ENCODE measurements around the gene PLA2G6.
A peak's percentile ranks its signal among the peaks of the same experiment; 100 is the strongest.

The PLA2G6 gene

GRCh38 chr22:38108561-38109319 lies 72.9 kb downstream of the PLA2G6 start:
- H3K27me3 ChIP-seq (ENCODE audit: control insufficient read depth, insufficient read depth, low read length), result no peaks in the 10 kb centered on the region
- no peak overlapping the region for H3K27ac ChIP-seq (ENCODE audit: low read length)
- H3K36me3 ChIP-seq (ENCODE audit: control insufficient read depth, low read depth, low read length), result no peaks in the 10 kb centered on the region
- no peak overlapping the region for H3K9ac ChIP-seq (ENCODE audit: low read length)
- H3K9me3 ChIP-seq (ENCODE audit: control insufficient read depth, low read depth, low read length), result no peaks in the 10 kb centered on the region
- no peaks in the 10 kb centered on the region for H3K4me1 ChIP-seq (ENCODE audit: control insufficient read depth, low read depth, low read length)
- H3K4me3 ChIP-seq (ENCODE audit: low read length), result no peak overlapping the region

- Histone ChIP-seq H3K9me3 (ENCODE audit: control insufficient read depth, low read depth, low read length) (no peaks in the 10 kb centered on the region), H3K27me3 (ENCODE audit: control insufficient read depth, insufficient read depth, low read length) (no peaks in the 10 kb centered on the region), H3K4me1 (ENCODE audit: control insufficient read depth, low read depth, low read length) (no peaks in the 10 kb centered on the region), H3K9ac (ENCODE audit: low read length) (no peak overlapping the region), H3K4me3 (ENCODE audit: low read length) (no peak overlapping the region), H3K27ac (ENCODE audit: low read length) (no peak overlapping the region), H3K36me3 (ENCODE audit: control insufficient read depth, low read depth, low read length) (no peaks in the 10 kb centered on the region)
Measured at GRCh38 chr22:38107692-38108515, 73.7 kb downstream of the PLA2G6 start.

GRCh38 chr22:38106814-38107578 lies 74.6 kb downstream of the PLA2G6 start:
- Histone ChIP-seq H3K27ac (ENCODE audit: low read length) (no peak overlapping the region), H3K9me3 (ENCODE audit: control insufficient read depth, low read depth, low read length) (no peaks in the 10 kb centered on the region), H3K4me3 (ENCODE audit: low read length) (no peak overlapping the region), H3K36me3 (ENCODE audit: control insufficient read depth, low read depth, low read length) (no peaks in the 10 kb centered on the region), H3K27me3 (ENCODE audit: control insufficient read depth, insufficient read depth, low read length) (no peaks in the 10 kb centered on the region), H3K4me1 (ENCODE audit: control insufficient read depth, low read depth, low read length) (no peaks in the 10 kb centered on the region), H3K9ac (ENCODE audit: low read length) (no peak overlapping the region)

GRCh38 chr22:38104084-38104483 lies 77.5 kb downstream of the PLA2G6 start:
- no peak overlapping the region for H3K27ac ChIP-seq (ENCODE audit: low read length)
- no peak overlapping the region for H3K4me3 ChIP-seq (ENCODE audit: low read length)
- no peaks in the 10 kb centered on the region for H3K9me3 ChIP-seq (ENCODE audit: control insufficient read depth, low read depth, low read length)
- no peaks in the 10 kb centered on the region for H3K27me3 ChIP-seq (ENCODE audit: control insufficient read depth, insufficient read depth, low read length)
- no peaks in the 10 kb centered on the region for H3K4me1 ChIP-seq (ENCODE audit: control insufficient read depth, low read depth, low read length)
- no peaks in the 10 kb centered on the region for H3K36me3 ChIP-seq (ENCODE audit: control insufficient read depth, low read depth, low read length)
- no peak overlapping the region for H3K9ac ChIP-seq (ENCODE audit: low read length)

GRCh38 chr22:38103641-38104040 lies 78.0 kb downstream of the PLA2G6 start:
- Histone ChIP-seq H3K27ac (ENCODE audit: low read length) (no peak overlapping the region), H3K9ac (ENCODE audit: low read length) (no peak overlapping the region), H3K36me3 (ENCODE audit: control insufficient read depth, low read depth, low read length) (no peaks in the 10 kb centered on the region), H3K9me3 (ENCODE audit: control insufficient read depth, low read depth, low read length) (no peaks in the 10 kb centered on the region), H3K4me3 (ENCODE audit: low read length) (no peak overlapping the region), H3K27me3 (ENCODE audit: control insufficient read depth, insufficient read depth, low read length) (no peaks in the 10 kb centered on the region), H3K4me1 (ENCODE audit: control insufficient read depth, low read depth, low read length) (no peaks in the 10 kb centered on the region)

GRCh38 chr22:38098410-38099249 lies 83.0 kb downstream of the PLA2G6 start:
- H3K4me3 ChIP-seq (ENCODE audit: low read length), result peak overlapping the region; percentile 67
- H3K27ac ChIP-seq (ENCODE audit: low read length), result no peak overlapping the region
- no peaks in the 10 kb centered on the region for H3K9me3 ChIP-seq (ENCODE audit: control insufficient read depth, low read depth, low read length)
- peaks cover 8% of the 10 kb centered on the region for H3K4me1 ChIP-seq (ENCODE audit: control insufficient read depth, low read depth, low read length)
- H3K27me3 ChIP-seq (ENCODE audit: control insufficient read depth, insufficient read depth, low read length), result no peaks in the 10 kb centered on the region
- H3K36me3 ChIP-seq (ENCODE audit: control insufficient read depth, low read depth, low read length), result no peaks in the 10 kb centered on the region
- no peak overlapping the region for H3K9ac ChIP-seq (ENCODE audit: low read length)

- no peak overlapping the region for H3K27ac ChIP-seq (ENCODE audit: low read length)
- no peaks in the 10 kb centered on the region for H3K9me3 ChIP-seq (ENCODE audit: control insufficient read depth, low read depth, low read length)
- H3K4me3 ChIP-seq (ENCODE audit: low read length), result peak overlapping the region; percentile 67
- peak overlapping the region; percentile 36 for H3K9ac ChIP-seq (ENCODE audit: low read length)
- H3K4me1 ChIP-seq (ENCODE audit: control insufficient read depth, low read depth, low read length), result peaks cover 8% of the 10 kb centered on the region
- H3K27me3 ChIP-seq (ENCODE audit: control insufficient read depth, insufficient read depth, low read length), result no peaks in the 10 kb centered on the region
- H3K36me3 ChIP-seq (ENCODE audit: control insufficient read depth, low read depth, low read length), result no peaks in the 10 kb centered on the region
Measured at GRCh38 chr22:38097557-38098409, 83.8 kb downstream of the PLA2G6 start.

DNA sequence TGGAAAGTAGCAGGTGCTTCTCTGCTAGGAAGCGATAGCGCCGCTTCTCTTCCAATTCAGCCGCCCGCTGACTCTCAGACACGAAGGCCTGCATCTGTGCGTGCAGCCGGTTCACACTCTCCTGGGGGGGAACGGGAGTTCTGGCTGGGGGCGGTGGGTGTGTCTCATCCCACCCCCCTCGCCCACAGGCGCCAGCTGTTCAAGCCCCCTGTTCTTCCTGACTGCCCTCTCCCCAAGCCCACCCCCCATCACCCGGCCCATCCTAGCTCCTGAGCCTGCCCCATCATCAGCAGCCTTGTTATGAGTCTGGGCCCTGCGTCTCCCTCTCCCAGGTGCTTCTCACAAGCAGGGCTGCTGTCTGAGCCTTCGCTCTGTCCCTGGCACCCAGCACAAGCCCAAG lies 84.6 kb downstream of the PLA2G6 start:
- Histone ChIP-seq H3K9ac (ENCODE audit: low read length) (peak overlapping the region; percentile 36), H3K27me3 (ENCODE audit: control insufficient read depth, insufficient read depth, low read length) (no peaks in the 10 kb centered on the region), H3K4me1 (ENCODE audit: control insufficient read depth, low read depth, low read length) (peaks cover 8% of the 10 kb centered on the region), H3K4me3 (ENCODE audit: low read length) (peak overlapping the region; percentile 67), H3K36me3 (ENCODE audit: control insufficient read depth, low read depth, low read length) (no peaks in the 10 kb centered on the region), H3K27ac (ENCODE audit: low read length) (no peak overlapping the region), H3K9me3 (ENCODE audit: control insufficient read depth, low read depth, low read length) (no peaks in the 10 kb centered on the region)

DNA sequence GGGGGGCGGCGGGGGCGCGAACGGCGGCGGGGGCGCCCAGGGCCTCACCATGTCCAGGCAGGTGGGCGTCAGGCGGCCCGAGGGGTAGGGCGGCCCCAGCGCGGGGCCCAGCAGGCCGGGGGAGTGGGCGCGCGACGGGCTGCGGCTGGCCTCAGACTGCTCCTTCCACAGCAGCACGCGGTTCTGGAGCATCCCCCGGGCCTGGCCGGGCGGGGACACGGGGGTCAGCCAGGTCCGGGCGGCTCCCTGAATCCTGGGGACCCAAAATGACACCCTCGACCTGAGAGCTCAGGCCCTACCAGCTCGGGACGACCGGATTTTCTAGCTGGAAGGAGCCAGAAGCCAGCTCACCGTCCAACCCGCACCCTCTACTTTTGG lies 92.2 kb downstream of the PLA2G6 start:
- no peak overlapping the region for H3K9ac ChIP-seq (ENCODE audit: low read length)
- H3K4me3 ChIP-seq (ENCODE audit: low read length), result no peak overlapping the region
- H3K9me3 ChIP-seq (ENCODE audit: control insufficient read depth, low read depth, low read length), result no peaks in the 10 kb centered on the region
- no peaks in the 10 kb centered on the region for H3K27me3 ChIP-seq (ENCODE audit: control insufficient read depth, insufficient read depth, low read length)
- H3K36me3 ChIP-seq (ENCODE audit: control insufficient read depth, low read depth, low read length), result no peaks in the 10 kb centered on the region
- H3K4me1 ChIP-seq (ENCODE audit: control insufficient read depth, low read depth, low read length), result peaks cover 3% of the 10 kb centered on the region
- no peak overlapping the region for H3K27ac ChIP-seq (ENCODE audit: low read length)

GRCh38 chr22:38088629-38089473 lies 92.8 kb downstream of the PLA2G6 start:
- H3K4me3 ChIP-seq (ENCODE audit: low read length), result no peak overlapping the region
- H3K27ac ChIP-seq (ENCODE audit: low read length), result no peak overlapping the region
- no peaks in the 10 kb centered on the region for H3K9me3 ChIP-seq (ENCODE audit: control insufficient read depth, low read depth, low read length)
- no peaks in the 10 kb centered on the region for H3K36me3 ChIP-seq (ENCODE audit: control insufficient read depth, low read depth, low read length)
- H3K9ac ChIP-seq (ENCODE audit: low read length), result no peak overlapping the region
- H3K27me3 ChIP-seq (ENCODE audit: control insufficient read depth, insufficient read depth, low read length), result no peaks in the 10 kb centered on the region
- peaks cover 4% of the 10 kb centered on the region for H3K4me1 ChIP-seq (ENCODE audit: control insufficient read depth, low read depth, low read length)
